Adrenal gland (tissue), 5 donors: ENCODE measurements around the gene TTC22.

Experiments used
- POLR2A ChIP-seq, 2 donors: fragments of 450-650 bp; IDR thresholded peaks; one replicate each; pipeline ENCODE4 v1.6.1; 2017; ENCODE audit warnings: antibody characterized with exemption in 2 of 2, mild to moderate bottlenecking in 2 of 2, moderate library complexity in 1 of 2
- TF ChIP-seq, protein P1 (sequence below), 6 experiments: fragments of 450-650 bp in 4 of 6; fragments of 200-600 bp in 2 of 6; sonication (generic) in 1 of 6; IDR thresholded peaks; 1 replicate in 5 of 6; 2 replicates in 1 of 6; pipeline versions ENCODE4 v1.5.1 to v1.8.0; 2016 to 2021; ENCODE audit warnings: antibody characterized with exemption in 6 of 6, mild to moderate bottlenecking in 2 of 6, moderate library complexity in 1 of 6
- donor health status: DM: no; HTN: no; CAD: no.

DNA sequence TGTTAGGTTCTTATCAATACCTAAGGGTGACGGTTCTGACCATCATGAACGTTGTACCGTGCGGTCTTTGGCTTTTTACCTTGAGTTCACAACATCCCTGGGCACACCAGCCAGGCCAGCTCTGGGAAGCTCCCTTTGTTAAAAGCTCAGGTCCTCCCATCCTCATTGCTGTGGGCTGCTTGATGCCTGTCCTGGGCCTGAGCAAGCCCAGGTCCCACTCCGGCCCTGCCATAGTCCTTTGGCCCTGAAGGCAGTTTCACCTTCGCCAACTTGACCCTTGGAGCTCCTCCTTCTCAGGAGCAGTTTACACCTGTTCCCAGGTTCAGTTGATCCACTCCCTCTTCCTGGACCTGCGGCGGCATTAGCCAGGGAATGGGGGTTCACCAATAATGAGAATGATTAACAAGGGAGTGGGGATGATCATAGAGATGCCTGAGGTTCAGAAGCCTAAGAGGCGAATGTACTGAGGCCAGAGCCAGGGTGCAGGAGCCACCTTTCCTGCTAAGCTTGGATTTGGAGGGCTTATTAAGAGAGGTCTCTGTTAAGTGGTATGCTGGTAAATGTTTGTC is 45.7 kb upstream of the TTC22 start:
- TF ChIP-seq, protein P1, sequence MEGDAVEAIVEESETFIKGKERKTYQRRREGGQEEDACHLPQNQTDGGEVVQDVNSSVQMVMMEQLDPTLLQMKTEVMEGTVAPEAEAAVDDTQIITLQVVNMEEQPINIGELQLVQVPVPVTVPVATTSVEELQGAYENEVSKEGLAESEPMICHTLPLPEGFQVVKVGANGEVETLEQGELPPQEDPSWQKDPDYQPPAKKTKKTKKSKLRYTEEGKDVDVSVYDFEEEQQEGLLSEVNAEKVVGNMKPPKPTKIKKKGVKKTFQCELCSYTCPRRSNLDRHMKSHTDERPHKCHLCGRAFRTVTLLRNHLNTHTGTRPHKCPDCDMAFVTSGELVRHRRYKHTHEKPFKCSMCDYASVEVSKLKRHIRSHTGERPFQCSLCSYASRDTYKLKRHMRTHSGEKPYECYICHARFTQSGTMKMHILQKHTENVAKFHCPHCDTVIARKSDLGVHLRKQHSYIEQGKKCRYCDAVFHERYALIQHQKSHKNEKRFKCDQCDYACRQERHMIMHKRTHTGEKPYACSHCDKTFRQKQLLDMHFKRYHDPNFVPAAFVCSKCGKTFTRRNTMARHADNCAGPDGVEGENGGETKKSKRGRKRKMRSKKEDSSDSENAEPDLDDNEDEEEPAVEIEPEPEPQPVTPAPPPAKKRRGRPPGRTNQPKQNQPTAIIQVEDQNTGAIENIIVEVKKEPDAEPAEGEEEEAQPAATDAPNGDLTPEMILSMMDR (IDR thresholded peaks at IDR 0.05) = no peak
- TF ChIP-seq POLR2A (IDR thresholded peaks at IDR 0.05) = no peak
